ENCODE results near the gene SAMD13. TPM values are rescaled to one million over a fixed set of nuclear protein-coding genes. Genes with fewer than 3 reads are reported as not detected.

SAMD13 gene
- total and polyA plus RNA-seq, 2 of the 8 experiments (the other 6 are each of a cell fraction or from before 2014, with no cell fraction given), result 0.86 to 2.3 TPM

GRCh38 chr1:84299536-84300170, 1.9 kb upstream of the SAMD13 start:
- no peak for DNase-seq (ENCODE audit: low read depth in 1 of 2, low spot score in 2 of 2)
- POLR2A ChIA-PET (ENCODE audit: partially characterized antibody), result interaction anchor here (0.6 to 0.8 kb wide), 2 partner anchors 9 to 91 kb away, joined by 3 read pairs; no protein-coding TSS in a partner anchor
- H4K5ac ChIP-seq (ENCODE audit: insufficient read length, low read depth, low read length), result no peak overlapping the region
- no peak overlapping the region for H4K91ac ChIP-seq (replicated peaks; ENCODE audit: insufficient read length, low read length)
- no peak overlapping the region for H2BK5ac ChIP-seq (ENCODE audit: low read depth, low read length)
- no peak overlapping the region; the same call in 1 of the 2 replicates for H2BK20ac ChIP-seq (ENCODE audit: low read length)
- H3K14ac ChIP-seq (ENCODE audit: insufficient read length), result no peak overlapping the region
- no peak for FAIRE-seq
- 34% methylated on average over 4 of the region's 4 CpGs; no CpG with 5 or more reads in 1 of the 2 experiments for WGBS, 2 experiments (ENCODE audit: extremely low coverage in 1 of 2, insufficient coverage in 1 of 2, insufficient read length in 1 of 2, insufficient replicate concordance in 2 of 2, low coverage in 1 of 2, low lambda C conversion rate in 2 of 2, missing lambda C conversion rate in 1 of 2)
- H2BK15ac ChIP-seq (ENCODE audit: low read length), result no peak overlapping the region
- no peak overlapping the region for H2BK120ac ChIP-seq (replicated peaks; ENCODE audit: low read depth, low read length)
- H3K4ac ChIP-seq (replicated peaks; ENCODE audit: insufficient read length, low read depth, low read length), result no peak overlapping the region
- H3K23ac ChIP-seq (ENCODE audit: insufficient read length), result no peak overlapping the region
- no peak overlapping the region for H2AK5ac ChIP-seq (ENCODE audit: low read depth, low read length)
- no peaks in the 10 kb centered on the region for H3K9me3 ChIP-seq (ENCODE audit: insufficient read depth in 2 of 2, low read depth in 1 of 2, low read length in 1 of 2)
- H3K4me1 ChIP-seq (replicated peaks in 1 of 4; ENCODE audit: control insufficient read depth in 3 of 4, insufficient read depth in 4 of 4, low read length in 3 of 4), result peaks cover 5 to 25% (median 11%) of the 10 kb centered on the region in 4 experiments
- no peak overlapping the region for H3K27ac ChIP-seq (ENCODE audit: low read depth, low read length)
- no peak overlapping the region for H3K56ac ChIP-seq (replicated peaks; ENCODE audit: insufficient read length, low read depth, low read length)
- H2BK12ac ChIP-seq (ENCODE audit: low read depth, low read length), result no peak overlapping the region
- H3K18ac ChIP-seq (ENCODE audit: extremely low read depth, low read length), result no peak overlapping the region; the same call in 1 of the 2 replicates
- no peak overlapping the region for H4K8ac ChIP-seq (ENCODE audit: extremely low read depth, insufficient read depth, low read length)
- no peaks in the 10 kb centered on the region for H3K79me2 ChIP-seq (ENCODE audit: control insufficient read depth in 1 of 2, insufficient read depth in 2 of 2, low read length in 2 of 2)
- no peaks in the 10 kb centered on the region for H3K27me3 ChIP-seq (replicated peaks in 1 of 4; ENCODE audit: control insufficient read depth in 3 of 4, extremely low read depth in 1 of 4, insufficient read depth in 3 of 4, low read length in 3 of 4)
- H3K4me3 ChIP-seq (ENCODE audit: extremely low read depth in 1 of 4, insufficient read depth in 2 of 4, low read depth in 3 of 4, low read length in 4 of 4), result peak overlapping the region in 3 of 4 experiments; percentile 90 to 94 (median 93); a peak in 5 of 8 replicates
- no peaks in the 10 kb centered on the region for H3K79me1 ChIP-seq (ENCODE audit: low read depth, low read length)
- CTCF ChIA-PET (ENCODE audit: partially characterized antibody), result interaction anchor here (0.6 kb wide), 2 partner anchors 39 to 400 kb away, joined by 3 to 4 read pairs; no protein-coding TSS in a partner anchor
- H4K20me1 ChIP-seq (replicated peaks in 1 of 2; ENCODE audit: control insufficient read depth in 1 of 2, insufficient read depth in 2 of 2, low read length in 2 of 2), result no peaks in the 10 kb centered on the region
- peak overlapping the region in 1 of 4 experiments; percentile 19; a peak in 1 of 7 replicates for H3K9ac ChIP-seq (replicated peaks in 1 of 4; ENCODE audit: extremely low read depth in 1 of 4, low read depth in 3 of 4, low read length in 3 of 4)
- H3K4me2 ChIP-seq (ENCODE audit: insufficient read depth in 1 of 2, low read depth in 2 of 2, low read length in 2 of 2), result peak overlapping the region; percentile 62 to 83
- no peaks in the 10 kb centered on the region for H3K36me3 ChIP-seq (ENCODE audit: control insufficient read depth in 2 of 4, insufficient read depth in 4 of 4, low read length in 3 of 4)
- H2AFZ ChIP-seq (ENCODE audit: low read length), result 0 out of 2 replicates have a peak overlapping the region, but pooled peaks have one; percentile 86
- peaks cover 10% of the 10 kb centered on the region; the same call in 1 of the 2 replicates for H3K23me2 ChIP-seq (ENCODE audit: low read depth, low read length)
- no peak for TF ChIP-seq RNF2 (IDR thresholded peaks at IDR 0.05; ENCODE audit: borderline replicate concordance, low read depth, low read length, missing control alignments, poor library complexity, severe bottlenecking)
- TF ChIP-seq ASH2L (IDR thresholded peaks at IDR 0.05; ENCODE audit: low read length), result no peak
- TF ChIP-seq MAFK (IDR thresholded peaks at IDR 0.05; ENCODE audit: low read depth, low read length), result no peak
- TF ChIP-seq EP300 (IDR thresholded peaks at IDR 0.05; ENCODE audit: borderline replicate concordance in 1 of 2, low read depth in 2 of 2, low read length in 2 of 2), result no peak
- TF ChIP-seq TAF1 (IDR thresholded peaks at IDR 0.05; ENCODE audit: low read depth, low read length), result no peak
- TF ChIP-seq KDM1A (IDR thresholded peaks at IDR 0.05; ENCODE audit: borderline replicate concordance, low read length), result no peak
- no peak for TF ChIP-seq KDM5A (IDR thresholded peaks at IDR 0.05; ENCODE audit: low read length)
- no peak for TF ChIP-seq CHD1 (IDR thresholded peaks at IDR 0.05; ENCODE audit: low read depth, low read length)
- TF ChIP-seq E2F6 (IDR thresholded peaks at IDR 0.05), result no peak
- TF ChIP-seq POU5F1 (IDR thresholded peaks at IDR 0.05; ENCODE audit: low read depth, low read length), result no peak
- no peak for TF ChIP-seq SAP30 (IDR thresholded peaks at IDR 0.05; ENCODE audit: insufficient read depth, insufficient replicate concordance, low read length)
